ENCODE measurements around the gene CATSPERE.

GRCh38 chr1:244652623-244653438 lies 191.8 kb downstream of the CATSPERE start, which contains the start of gene DESI2:
- TF ChIP-seq CTCF (IDR thresholded peaks at IDR 0.05; ENCODE audit: low read length) (peak; percentile 58), EZH2 (optimal IDR thresholded peaks at IDR 0.05; ENCODE audit: low read depth, low read length) (no peak), EZH2phosphoT487 (IDR thresholded peaks at IDR 0.05; ENCODE audit: low read length) (no peak)

Measured in MM.1S (cell line).